ENCODE data around the gene CHAD.
A peak's percentile ranks its signal among the peaks of the same experiment; 100 is the strongest.

- TF ChIP-seq CTCF (optimal IDR thresholded peaks at IDR 0.05 in 1 of 3, IDR thresholded peaks at IDR 0.05 in 1 of 3, conservative IDR thresholded peaks at IDR 0.05 in 1 of 3; ENCODE audit: extremely low read depth in 1 of 3, insufficient read depth in 2 of 3, low read length in 3 of 3) (peak; percentile 50 to 80 (median 61)), EZH2 (IDR thresholded peaks at IDR 0.05; ENCODE audit: low read length) (no peak)
These were observed 10.0 kb upstream of the CHAD start, which contains the start of gene RSAD1 for GRCh38 chr17:50478391-50479381.

Data from keratinocyte (primary cell).